ENCODE measurements around the gene REEP6.
"Not testable (repeated sequence)": the region's sequence is repeated elsewhere in the genome, so short reads cannot be mapped to it uniquely, and the experiment has no call there.

The REEP6 gene

DNA sequence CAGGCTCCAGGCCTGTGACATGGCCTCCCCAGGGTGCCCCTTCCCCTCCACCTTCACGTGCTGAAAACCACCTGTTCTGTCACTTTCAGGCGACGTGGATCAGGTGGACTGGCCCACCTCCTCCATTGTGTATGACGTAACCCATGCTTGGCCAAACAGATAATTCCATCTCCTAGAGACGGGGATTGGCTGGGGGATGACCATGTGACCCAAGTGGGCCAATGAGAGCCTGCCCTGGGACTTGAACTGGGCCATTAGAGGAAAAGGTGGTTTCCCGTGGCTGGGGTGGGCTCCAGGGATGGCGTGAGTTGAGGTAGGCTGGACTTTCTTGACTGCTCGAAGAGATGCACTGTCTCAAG lies 25.4 kb downstream of the REEP6 start:
- H3K79me2 ChIP-seq (ENCODE audit: insufficient read depth, low read depth) = no peaks in the 10 kb centered on the region
- no peak overlapping the region for H3K27ac ChIP-seq
- peaks cover 12% of the 10 kb centered on the region for H3K4me1 ChIP-seq (ENCODE audit: low read depth, poor library complexity, severe bottlenecking)
- H3K4me2 ChIP-seq = no peak overlapping the region
- H3K27me3 ChIP-seq (ENCODE audit: insufficient read depth, low read depth) = peaks cover 35% of the 10 kb centered on the region
- no peak overlapping the region for H3K4me3 ChIP-seq (IDR thresholded peaks at IDR 0.05; ENCODE audit: insufficient read depth, low read depth, low read length)
- no peaks in the 10 kb centered on the region for H3K36me3 ChIP-seq (ENCODE audit: insufficient read depth)
- TF ChIP-seq, protein P1, sequence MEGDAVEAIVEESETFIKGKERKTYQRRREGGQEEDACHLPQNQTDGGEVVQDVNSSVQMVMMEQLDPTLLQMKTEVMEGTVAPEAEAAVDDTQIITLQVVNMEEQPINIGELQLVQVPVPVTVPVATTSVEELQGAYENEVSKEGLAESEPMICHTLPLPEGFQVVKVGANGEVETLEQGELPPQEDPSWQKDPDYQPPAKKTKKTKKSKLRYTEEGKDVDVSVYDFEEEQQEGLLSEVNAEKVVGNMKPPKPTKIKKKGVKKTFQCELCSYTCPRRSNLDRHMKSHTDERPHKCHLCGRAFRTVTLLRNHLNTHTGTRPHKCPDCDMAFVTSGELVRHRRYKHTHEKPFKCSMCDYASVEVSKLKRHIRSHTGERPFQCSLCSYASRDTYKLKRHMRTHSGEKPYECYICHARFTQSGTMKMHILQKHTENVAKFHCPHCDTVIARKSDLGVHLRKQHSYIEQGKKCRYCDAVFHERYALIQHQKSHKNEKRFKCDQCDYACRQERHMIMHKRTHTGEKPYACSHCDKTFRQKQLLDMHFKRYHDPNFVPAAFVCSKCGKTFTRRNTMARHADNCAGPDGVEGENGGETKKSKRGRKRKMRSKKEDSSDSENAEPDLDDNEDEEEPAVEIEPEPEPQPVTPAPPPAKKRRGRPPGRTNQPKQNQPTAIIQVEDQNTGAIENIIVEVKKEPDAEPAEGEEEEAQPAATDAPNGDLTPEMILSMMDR (conservative IDR thresholded peaks at IDR 0.05; ENCODE audit: low read depth, low read length) = no peak
- no peak overlapping the region for H3K9ac ChIP-seq
- H4K20me1 ChIP-seq (ENCODE audit: insufficient read depth) = no peaks in the 10 kb centered on the region
- H2AFZ ChIP-seq (ENCODE audit: low read depth) = no peak overlapping the region

GRCh38 chr19:1518471-1518870 lies 27.5 kb downstream of the REEP6 start:
- Histone ChIP-seq H3K4me1 (ENCODE audit: low read depth, poor library complexity, severe bottlenecking) (peaks cover 6% of the 10 kb centered on the region), H2AFZ (ENCODE audit: low read depth) (no peak overlapping the region), H3K79me2 (ENCODE audit: insufficient read depth, low read depth) (no peaks in the 10 kb centered on the region), H3K36me3 (ENCODE audit: insufficient read depth) (no peaks in the 10 kb centered on the region), H3K9ac (no peak overlapping the region), H4K20me1 (ENCODE audit: insufficient read depth) (no peaks in the 10 kb centered on the region), H3K27ac (no peak overlapping the region), H3K27me3 (ENCODE audit: insufficient read depth, low read depth) (peaks cover 36% of the 10 kb centered on the region), H3K4me2 (no peak overlapping the region), H3K4me3 (IDR thresholded peaks at IDR 0.05; ENCODE audit: insufficient read depth, low read depth, low read length) (no peak overlapping the region)
- TF ChIP-seq, protein P1 (conservative IDR thresholded peaks at IDR 0.05; ENCODE audit: low read depth, low read length) = no peak

DNA sequence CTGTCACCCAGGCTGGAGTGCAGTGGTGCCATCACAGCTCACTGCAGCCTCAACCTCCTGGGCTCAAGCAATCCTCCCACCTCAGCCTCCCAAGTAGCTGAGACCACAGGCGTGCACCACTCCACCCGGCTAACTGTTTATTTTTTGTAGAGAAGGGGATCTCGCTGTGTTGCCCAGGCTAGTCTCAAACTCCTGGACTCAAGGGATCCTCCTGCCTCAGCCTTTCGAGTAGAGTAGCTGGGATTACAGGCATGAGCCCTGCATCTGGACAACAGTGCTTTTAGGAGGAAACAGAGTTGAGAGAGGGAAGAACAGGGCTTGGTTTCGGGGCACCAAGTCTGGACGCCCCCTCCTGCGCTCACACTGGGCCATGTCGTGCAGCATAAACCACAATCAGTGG lies 28.8 kb downstream of the REEP6 start:
- not testable (repeated sequence) for H3K4me3 ChIP-seq (IDR thresholded peaks at IDR 0.05; ENCODE audit: insufficient read depth, low read depth, low read length); H3K79me2 ChIP-seq (ENCODE audit: insufficient read depth, low read depth); H4K20me1 ChIP-seq (ENCODE audit: insufficient read depth); H3K36me3 ChIP-seq (ENCODE audit: insufficient read depth); H3K27ac ChIP-seq; H3K4me2 ChIP-seq; H3K9ac ChIP-seq; H3K4me1 ChIP-seq (ENCODE audit: low read depth, poor library complexity, severe bottlenecking); H2AFZ ChIP-seq (ENCODE audit: low read depth)
- peaks cover 35% of the 10 kb centered on the region for H3K27me3 ChIP-seq (ENCODE audit: insufficient read depth, low read depth)

- H3K4me2 ChIP-seq = no peak overlapping the region
- H3K9ac ChIP-seq = no peak overlapping the region
- H3K36me3 ChIP-seq (ENCODE audit: insufficient read depth) = no peaks in the 10 kb centered on the region
- TF ChIP-seq, protein P1 (conservative IDR thresholded peaks at IDR 0.05; ENCODE audit: low read depth, low read length) = no peak
- no peaks in the 10 kb centered on the region for H3K79me2 ChIP-seq (ENCODE audit: insufficient read depth, low read depth)
- H4K20me1 ChIP-seq (ENCODE audit: insufficient read depth) = no peaks in the 10 kb centered on the region
- no peak overlapping the region for H3K4me3 ChIP-seq (IDR thresholded peaks at IDR 0.05; ENCODE audit: insufficient read depth, low read depth, low read length)
- no peak overlapping the region for H2AFZ ChIP-seq (ENCODE audit: low read depth)
- H3K27me3 ChIP-seq (ENCODE audit: insufficient read depth, low read depth) = peaks cover 31% of the 10 kb centered on the region
- peaks cover 6% of the 10 kb centered on the region for H3K4me1 ChIP-seq (ENCODE audit: low read depth, poor library complexity, severe bottlenecking)
- no peak overlapping the region for H3K27ac ChIP-seq
These were observed 29.3 kb downstream of the REEP6 start for GRCh38 chr19:1520203-1520780.

DNA sequence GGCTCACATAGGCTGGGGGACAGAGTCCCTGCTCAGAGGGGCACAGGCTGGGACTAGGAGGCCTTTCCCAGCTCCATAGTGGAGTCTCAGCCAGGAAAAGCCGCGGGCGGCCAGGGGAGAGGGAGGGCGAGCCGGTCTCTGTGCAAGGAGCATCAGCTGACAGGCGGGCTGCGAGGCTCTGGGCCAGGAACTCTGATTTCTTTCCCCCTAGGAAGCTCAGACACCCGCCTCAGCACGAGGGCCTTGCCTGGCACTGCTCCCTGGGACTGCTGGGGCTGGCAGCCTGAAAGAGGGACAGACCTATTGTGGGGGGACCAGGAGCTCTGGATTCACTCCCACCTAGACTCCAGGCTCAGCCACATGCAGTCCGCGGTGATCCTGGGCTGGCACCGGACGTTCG lies 30.7 kb downstream of the REEP6 start:
- Histone ChIP-seq H3K27ac (no peak overlapping the region), H3K27me3 (ENCODE audit: insufficient read depth, low read depth) (peaks cover 39% of the 10 kb centered on the region), H3K36me3 (ENCODE audit: insufficient read depth) (no peaks in the 10 kb centered on the region), H3K4me2 (no peak overlapping the region), H3K79me2 (ENCODE audit: insufficient read depth, low read depth) (no peaks in the 10 kb centered on the region), H2AFZ (ENCODE audit: low read depth) (no peak overlapping the region), H3K9ac (no peak overlapping the region), H3K4me1 (ENCODE audit: low read depth, poor library complexity, severe bottlenecking) (peaks cover 6% of the 10 kb centered on the region), H3K4me3 (IDR thresholded peaks at IDR 0.05; ENCODE audit: insufficient read depth, low read depth, low read length) (no peak overlapping the region), H4K20me1 (ENCODE audit: insufficient read depth) (no peaks in the 10 kb centered on the region)
- TF ChIP-seq, protein P1 (conservative IDR thresholded peaks at IDR 0.05; ENCODE audit: low read depth, low read length) = no peak
